ENCODE measurements around the gene AADACL3. TPM values are rescaled to one million over a fixed set of nuclear protein-coding genes. Genes with fewer than 3 reads are reported as not detected.

The AADACL3 gene
- total RNA-seq, 2 experiments from 2014 or later: not detected

- no peak overlapping the region for H3K4me3 ChIP-seq (ENCODE audit: low read length)
- no peaks in the 10 kb centered on the region for H3K36me3 ChIP-seq (ENCODE audit: insufficient read depth, low read length)
- H3K27me3 ChIP-seq (ENCODE audit: control insufficient read depth in 1 of 2, insufficient read depth in 2 of 2, low read length in 2 of 2): peaks cover 4 to 11% of the 10 kb centered on the region in 2 experiments
- Mint-ChIP-seq H3K9me3 (no peaks in the 10 kb centered on the region), H3K4me3 (no peak overlapping the region), H3K27me3 (peaks cover 41% of the 10 kb centered on the region), H3K27ac (no peak overlapping the region), H3K4me1 (ENCODE audit: low read depth) (no peaks in the 10 kb centered on the region), H3K36me3 (ENCODE audit: low read depth) (no peaks in the 10 kb centered on the region)
- intact Hi-C loops (cut with DNase I, micrococcal nuclease): no loop called here
- ATAC-seq (ENCODE audit: poor library complexity): no peak
- H3K27ac ChIP-seq (ENCODE audit: low read depth in 1 of 2, low read length in 2 of 2): no peak overlapping the region
- no peak for DNase-seq
- POLR2A ChIA-PET: no interaction called here
- no peaks in the 10 kb centered on the region for H3K4me1 ChIP-seq (ENCODE audit: insufficient read depth, low read length)
- CTCF ChIA-PET: no interaction called here
- no peaks in the 10 kb centered on the region for H3K9me3 ChIP-seq (ENCODE audit: control insufficient read depth in 1 of 2, insufficient read depth in 1 of 2, low read length in 2 of 2)
- no peak for TF ChIP-seq CTCF (IDR thresholded peaks at IDR 0.05)
Observed at GRCh38 chr1:12756768-12757413, 41.0 kb downstream of the AADACL3 start.

- H3K4me1 ChIP-seq (ENCODE audit: insufficient read depth, low read length): no peaks in the 10 kb centered on the region
- no peaks in the 10 kb centered on the region for H3K9me3 ChIP-seq (ENCODE audit: control insufficient read depth in 1 of 2, insufficient read depth in 1 of 2, low read length in 2 of 2)
- Mint-ChIP-seq H3K9me3 (no peaks in the 10 kb centered on the region), H3K27me3 (peaks cover 41% of the 10 kb centered on the region), H3K4me3 (no peak overlapping the region), H3K27ac (no peak overlapping the region), H3K4me1 (ENCODE audit: low read depth) (no peaks in the 10 kb centered on the region), H3K36me3 (ENCODE audit: low read depth) (no peaks in the 10 kb centered on the region)
- no peak overlapping the region for H3K4me3 ChIP-seq (ENCODE audit: low read length)
- ATAC-seq (ENCODE audit: poor library complexity) (no peak), DNase-seq (no peak)
- no peak for TF ChIP-seq CTCF (IDR thresholded peaks at IDR 0.05)
- ChIA-PET CTCF (no interaction called here), POLR2A (no interaction called here)
- peaks cover 4 to 11% of the 10 kb centered on the region in 2 experiments for H3K27me3 ChIP-seq (ENCODE audit: control insufficient read depth in 1 of 2, insufficient read depth in 2 of 2, low read length in 2 of 2)
- intact Hi-C loops (cut with DNase I, micrococcal nuclease): no loop called here
- no peaks in the 10 kb centered on the region for H3K36me3 ChIP-seq (ENCODE audit: insufficient read depth, low read length)
- no peak overlapping the region for H3K27ac ChIP-seq (ENCODE audit: low read depth in 1 of 2, low read length in 2 of 2)
Observed at GRCh38 chr1:12757836-12758235, 41.9 kb downstream of the AADACL3 start.

DNA sequence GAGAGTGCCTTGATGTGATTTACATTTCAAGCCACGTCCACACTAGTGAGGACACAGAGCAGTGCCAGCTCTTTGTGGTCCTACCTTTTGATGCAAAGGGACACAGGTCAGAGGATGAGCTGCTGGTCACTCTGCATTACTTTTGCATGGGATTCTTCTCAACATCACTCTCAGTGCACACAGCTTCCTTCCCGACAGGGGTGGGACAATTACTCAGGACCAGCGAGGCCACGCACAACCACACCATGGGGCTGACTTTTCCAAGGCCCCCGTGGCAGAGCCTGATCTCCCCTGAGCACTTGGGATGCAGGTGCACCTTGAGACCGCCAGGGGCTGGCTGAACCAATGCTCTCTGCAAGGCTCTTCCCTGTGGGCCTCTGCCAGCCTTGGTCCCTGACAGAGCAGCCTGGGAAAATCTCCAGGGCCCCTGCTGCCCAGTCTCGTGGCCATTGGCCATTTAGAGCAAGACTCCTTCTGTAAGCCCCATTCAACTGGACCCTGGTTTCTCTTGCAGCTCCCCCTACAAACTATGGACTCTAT is 44.4 kb downstream of the AADACL3 start:
- Histone ChIP-seq H3K27me3 (ENCODE audit: control insufficient read depth in 1 of 2, insufficient read depth in 2 of 2, low read length in 2 of 2) (peaks cover 4 to 11% of the 10 kb centered on the region in 2 experiments), H3K36me3 (ENCODE audit: insufficient read depth, low read length) (no peaks in the 10 kb centered on the region), H3K4me3 (ENCODE audit: low read length) (no peak overlapping the region), H3K9me3 (ENCODE audit: control insufficient read depth in 1 of 2, insufficient read depth in 1 of 2, low read length in 2 of 2) (no peaks in the 10 kb centered on the region), H3K27ac (ENCODE audit: low read depth in 1 of 2, low read length in 2 of 2) (no peak overlapping the region), H3K4me1 (ENCODE audit: insufficient read depth, low read length) (no peaks in the 10 kb centered on the region)
- Mint-ChIP-seq H3K9me3 (no peaks in the 10 kb centered on the region), H3K27me3 (peaks cover 42% of the 10 kb centered on the region), H3K4me3 (no peak overlapping the region), H3K36me3 (ENCODE audit: low read depth) (no peaks in the 10 kb centered on the region), H3K27ac (no peak overlapping the region), H3K4me1 (ENCODE audit: low read depth) (no peaks in the 10 kb centered on the region)
- CTCF ChIA-PET: no interaction called here
- ATAC-seq (ENCODE audit: poor library complexity) (no peak), DNase-seq (no peak)
- intact Hi-C loops (cut with DNase I, micrococcal nuclease): loop anchor here in 1 of 2 experiments (2.0 kb wide), 1 partner anchor 20 kb away; no protein-coding TSS in a partner anchor
- TF ChIP-seq CTCF (IDR thresholded peaks at IDR 0.05): no peak
- POLR2A ChIA-PET: no interaction called here

Data from CD4-positive, alpha-beta T cell (primary cell).